GF-D8 (cell line): ENCODE measurements around the gene KCNG2.

Experiments used
- DNase-seq: peaks from one replicate; lab custom pipeline; 2025; lab: John Stamatoyannopoulos, UW

The KCNG2 gene

DNA sequence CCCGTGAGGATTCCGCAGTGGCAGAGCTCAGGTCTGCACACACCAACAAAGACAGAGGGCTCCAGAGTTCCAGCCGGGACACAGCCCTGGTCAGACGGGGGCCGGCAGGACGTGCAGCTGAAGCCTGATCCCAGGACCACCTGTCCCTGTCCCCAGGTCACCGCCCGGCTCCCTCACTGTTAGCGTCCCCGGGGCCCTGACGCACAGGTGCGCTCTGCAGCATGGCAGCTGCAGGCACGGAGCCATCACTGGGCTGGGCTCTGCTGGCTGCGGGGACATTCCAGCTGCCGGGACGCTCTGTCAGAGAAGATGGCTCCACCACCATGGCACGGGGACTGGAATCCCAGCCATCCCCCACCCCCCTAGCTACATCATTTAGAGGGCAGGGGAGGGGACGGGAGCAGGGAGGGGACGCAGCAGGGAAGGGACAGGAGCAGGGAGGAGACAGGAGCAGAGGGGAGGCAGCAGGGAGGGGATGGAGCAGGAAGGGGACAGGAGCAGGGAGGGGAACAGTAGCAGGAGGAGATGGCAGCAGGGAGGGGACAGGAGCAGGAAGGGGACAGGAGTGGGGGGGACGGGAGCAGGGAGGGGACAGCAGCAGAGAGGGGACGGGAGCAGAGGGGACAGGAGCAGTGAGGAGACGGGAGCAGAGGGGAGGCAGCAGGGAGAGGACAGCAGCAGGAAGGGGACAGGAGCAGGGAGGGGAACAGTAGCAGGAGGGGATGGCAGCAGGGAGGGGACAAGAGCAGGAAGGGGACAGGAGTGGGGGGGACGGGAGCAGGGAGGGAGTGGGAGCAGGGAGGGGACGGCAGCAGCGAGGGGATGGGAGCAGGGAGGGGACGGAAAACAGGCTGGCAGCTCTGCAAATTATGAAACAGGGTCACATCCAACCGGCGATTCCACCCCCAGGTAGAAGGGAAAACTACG, 113.9 kb downstream of the KCNG2 start:
- no peak for DNase-seq

DNA sequence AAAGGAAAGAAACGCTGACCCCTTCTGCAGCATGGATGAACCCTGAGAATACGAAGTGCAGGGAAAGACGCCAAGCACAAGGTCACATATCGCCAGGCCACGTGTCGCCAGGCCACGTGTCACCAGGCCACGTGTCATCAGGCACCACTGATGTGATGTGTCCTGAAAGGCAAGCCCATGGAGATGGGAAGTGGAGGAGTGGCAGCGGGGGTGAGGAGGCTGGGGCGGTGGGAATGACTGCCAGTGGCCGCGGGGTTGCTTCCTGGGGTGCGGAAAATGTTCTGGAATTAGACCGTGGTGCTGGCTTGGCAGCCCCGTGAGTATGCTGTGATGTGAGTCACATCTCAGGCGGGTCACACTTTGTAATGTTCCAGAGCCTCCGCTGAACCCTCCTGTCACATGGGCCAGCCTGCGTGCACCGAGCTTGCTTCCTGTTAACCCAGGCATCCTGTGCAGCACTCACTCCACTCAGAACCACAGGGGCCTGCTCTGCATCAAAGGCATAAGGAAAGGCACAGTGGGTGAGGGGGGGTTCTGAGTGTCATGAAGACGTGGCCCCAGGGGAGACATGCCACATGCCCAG, 114.8 kb downstream of the KCNG2 start:
- no peak for DNase-seq

DNA sequence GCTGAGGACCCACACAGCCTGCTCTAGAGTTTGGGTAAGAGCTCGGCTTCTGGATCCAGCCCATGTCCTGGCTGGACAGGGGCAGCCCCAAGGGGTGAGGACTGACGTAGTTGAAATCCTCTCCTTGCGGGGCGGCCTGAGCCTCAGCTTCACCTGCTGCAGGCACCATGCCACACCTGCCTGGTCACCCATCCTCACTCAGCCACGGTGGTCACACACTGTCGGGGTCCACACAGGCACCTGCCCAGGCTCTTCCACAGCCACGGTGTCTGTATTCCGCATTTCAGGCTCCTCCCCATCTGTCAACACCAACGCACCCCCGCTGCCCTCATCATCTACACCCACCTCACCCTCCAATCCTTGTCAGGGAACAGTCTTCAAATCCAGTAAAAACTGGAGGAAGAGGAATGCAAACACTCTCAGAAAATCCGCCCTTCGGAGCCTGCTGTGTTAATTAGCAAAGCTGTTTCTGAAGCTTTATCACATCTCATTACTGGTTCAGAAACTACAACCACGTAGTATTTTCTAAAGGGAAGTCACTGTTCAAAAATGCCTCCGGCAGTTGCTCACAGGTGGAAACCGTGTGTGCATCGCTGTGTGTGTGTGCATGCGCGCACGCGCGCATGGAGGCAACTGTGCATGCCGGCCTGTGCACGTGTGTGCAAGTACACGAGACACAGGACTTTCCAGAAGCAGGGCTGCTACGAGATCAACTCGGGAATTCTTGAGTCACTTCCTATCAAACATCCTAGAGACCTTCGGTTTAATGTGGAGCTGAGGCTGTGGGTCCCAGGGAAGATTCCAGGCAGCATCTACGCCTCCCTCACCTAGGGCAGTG, 115.5 kb downstream of the KCNG2 start:
- DNase-seq: no peak

DNA sequence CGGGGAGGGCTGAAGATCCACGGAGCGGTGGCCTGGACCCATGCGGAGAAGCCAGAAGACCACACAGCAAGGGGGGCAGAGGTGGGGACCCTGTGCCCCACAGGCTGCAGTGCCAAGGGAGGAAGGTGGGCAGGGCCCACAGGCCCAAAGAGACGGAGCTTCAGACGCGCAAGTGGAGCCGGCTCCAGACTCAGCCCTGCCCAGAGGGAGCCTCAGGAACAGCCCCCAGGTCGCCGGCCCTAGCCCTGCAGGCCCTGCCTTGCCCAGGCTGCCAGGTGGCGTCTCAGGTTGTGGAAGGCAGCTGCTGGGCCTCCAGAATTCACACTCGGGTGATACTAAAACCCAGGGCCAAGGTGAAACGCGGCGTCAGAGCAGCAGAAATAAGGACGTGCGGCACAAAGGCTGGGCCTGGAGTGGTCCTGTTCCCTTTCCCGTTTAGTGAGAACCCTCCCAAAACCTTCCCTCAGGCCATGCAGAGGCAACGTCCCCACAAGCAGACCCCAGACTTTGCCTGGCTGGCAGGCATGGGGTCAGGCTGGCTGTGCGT, 116.9 kb downstream of the KCNG2 start:
- no peak for DNase-seq

DNA sequence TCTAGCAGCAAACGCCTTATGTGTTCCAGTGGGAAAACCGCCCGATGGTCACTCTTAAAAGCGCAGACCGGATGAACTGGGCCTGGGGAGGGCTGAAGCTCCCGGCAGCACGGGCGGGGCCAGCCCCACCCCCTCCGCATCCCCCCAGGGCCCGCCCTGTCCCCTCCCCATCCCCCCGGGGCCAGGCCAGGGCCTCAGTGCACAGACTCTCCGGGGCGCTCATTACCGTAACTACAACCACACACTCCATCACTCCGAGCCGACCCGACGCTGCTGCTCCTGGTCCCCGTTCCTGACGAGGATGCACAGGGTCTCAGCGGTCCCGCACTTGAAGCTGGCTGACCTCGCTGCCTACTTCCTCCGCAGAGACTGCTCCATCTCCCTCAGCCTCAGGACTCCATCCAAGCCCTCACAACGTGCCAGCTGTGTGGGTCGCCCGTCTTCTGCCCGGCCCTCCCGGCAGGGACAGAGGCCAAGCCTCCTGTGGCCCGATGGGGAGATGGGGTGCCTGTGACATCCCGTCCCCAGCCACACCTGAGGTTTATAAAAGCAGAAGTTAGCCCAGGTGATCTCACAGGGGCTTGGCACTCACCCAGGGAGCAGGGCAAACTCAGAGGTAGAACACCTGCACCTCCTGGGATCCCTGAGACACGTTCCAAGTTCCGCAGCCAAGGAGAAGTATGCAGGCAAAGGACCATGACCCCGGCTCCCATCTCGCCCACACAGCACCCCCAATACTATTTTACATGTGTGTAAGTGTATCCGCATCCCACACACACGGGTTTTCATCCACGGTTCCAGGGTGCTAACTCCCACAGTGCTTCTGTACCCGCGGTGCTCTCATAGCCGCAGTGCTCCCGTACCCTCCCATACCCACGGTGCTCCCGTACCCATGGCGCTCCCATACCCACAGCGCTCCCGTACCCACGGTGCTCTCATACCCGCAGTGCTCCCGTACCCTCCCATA, 117.7 kb downstream of the KCNG2 start:
- DNase-seq: no peak

DNA sequence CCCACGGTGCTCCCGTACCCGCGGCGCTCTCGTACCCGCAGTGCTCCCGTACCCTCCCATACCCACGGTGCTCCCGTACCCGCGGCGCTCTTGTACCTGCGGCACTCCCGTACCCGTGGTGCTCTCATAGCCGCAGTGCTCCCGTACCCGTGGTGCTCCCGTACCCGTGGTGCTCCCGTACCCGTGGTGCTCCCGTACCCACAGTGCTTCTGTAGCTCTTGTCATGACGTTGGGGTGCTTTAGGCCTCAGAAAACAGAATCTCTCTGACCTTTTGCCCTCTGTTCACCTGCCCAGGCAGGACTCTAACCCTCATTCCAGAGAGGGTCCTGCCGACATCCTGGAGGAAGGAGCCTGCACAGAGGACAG, 118.4 kb downstream of the KCNG2 start:
- DNase-seq: no peak

DNA sequence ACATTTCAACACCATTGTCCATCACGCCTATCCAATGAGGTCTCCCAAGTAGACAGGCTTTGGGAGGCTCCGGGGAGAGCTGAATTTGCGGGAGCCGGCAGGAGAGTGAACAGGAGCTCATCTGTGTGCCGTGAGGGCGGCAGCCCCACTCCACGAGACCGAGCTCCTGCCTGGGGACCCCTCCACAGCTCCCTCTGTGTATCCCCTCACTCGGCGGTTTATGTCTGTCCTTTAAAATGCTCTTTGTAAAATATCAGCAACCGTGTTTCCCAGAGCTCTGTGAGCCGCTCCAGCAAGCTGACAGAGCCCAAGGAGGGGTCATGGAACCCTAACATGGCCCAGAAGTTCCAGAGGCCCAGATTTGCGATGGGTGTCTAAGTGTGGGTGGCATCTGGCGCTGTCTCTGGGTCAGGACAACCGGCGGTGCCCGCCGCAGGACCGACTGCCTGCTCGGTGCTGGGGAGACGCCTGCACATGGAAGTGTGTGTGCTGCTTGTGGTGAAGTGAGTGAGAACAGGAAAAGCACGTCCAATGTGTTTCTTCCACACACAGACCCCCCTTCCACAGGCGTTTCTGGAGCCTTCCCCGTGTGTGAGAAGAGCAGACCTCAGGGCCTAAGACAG, 118.9 kb downstream of the KCNG2 start:
- no peak for DNase-seq

DNA sequence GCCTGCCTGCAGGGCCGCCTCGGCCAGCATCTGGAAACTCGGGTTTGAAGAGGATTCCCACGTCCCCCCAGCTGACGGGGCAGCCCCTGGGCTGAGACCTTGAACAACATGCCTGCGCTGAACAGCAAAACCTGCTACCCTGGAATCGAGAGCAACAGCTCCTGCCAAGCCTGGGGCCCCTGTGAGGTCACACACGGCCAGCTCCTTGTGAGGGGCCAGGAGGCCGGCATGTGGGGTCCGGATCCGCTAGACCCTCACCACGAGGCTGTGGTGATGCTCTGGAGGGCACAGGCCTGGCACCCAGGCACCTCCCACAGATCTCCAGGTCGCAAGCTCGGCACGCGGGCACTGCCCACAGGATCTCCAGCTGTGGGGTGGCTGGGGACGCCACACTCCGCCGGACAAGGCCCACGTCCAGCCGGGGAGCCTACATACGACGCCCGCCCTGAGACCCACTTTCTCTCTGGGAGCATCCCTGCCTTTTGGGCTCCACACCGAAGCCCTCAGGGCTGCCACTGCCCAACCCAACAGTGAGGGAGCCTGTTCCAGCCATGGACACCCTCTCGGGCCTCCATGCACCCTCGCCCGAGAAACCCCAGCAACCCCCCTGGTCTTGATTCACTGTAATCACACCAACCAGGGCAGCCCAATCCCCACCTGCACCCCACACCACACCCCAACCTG, 119.6 kb downstream of the KCNG2 start:
- no peak for DNase-seq

DNA sequence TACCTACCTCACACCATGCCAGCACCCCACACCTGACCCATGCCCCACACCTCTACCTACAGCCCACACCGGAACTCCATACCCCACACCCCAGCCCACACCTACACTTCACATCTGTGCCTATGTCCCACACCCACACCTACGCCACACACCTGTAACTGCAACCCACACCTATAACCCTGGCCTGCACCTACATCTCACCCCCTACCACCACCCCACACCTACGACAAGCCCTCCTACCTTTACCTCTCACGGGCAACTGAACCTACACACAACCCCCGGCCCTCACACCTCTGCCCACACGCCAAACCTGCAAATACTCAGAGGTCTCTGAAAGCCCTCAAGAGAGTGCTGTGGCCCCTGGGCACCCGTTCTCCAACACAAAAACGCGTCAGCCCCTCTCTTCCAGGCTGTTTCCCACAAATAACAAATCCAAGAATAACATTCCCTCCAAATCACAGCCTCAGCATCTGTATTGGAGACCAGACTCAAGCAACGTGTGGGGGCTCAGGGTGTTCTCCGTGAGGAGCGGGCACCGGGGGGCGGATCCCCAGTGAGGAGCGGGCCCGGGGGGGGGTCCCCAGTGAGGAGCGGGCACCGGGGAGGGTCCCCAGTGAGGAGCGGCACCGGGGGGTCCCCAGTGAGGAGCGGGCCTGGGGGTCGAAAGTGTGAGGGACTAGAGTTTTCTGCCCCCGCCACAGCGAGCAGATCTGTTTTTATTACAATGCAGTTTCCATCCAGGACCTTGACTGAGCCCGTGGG, 120.3 kb downstream of the KCNG2 start:
- DNase-seq: no peak

DNA sequence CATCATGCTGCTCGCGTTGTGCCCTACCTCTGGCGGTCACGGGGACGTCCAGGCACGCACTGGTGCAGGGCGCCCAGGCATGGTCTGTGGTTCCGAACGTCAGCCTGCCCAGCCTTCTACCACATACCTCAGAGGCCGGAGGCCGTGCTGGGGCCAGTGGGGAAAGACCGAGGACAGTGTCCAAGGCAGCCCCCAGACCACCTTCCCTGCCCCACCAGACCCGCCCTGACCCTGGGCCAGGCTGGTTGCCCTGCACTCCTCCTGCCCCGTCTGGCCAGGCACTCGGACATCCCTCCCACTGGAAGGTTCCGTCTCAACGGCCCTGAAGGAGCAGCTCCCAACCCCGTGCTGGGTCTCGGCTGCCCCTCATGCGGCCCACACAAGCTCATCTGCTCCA, 120.9 kb downstream of the KCNG2 start:
- DNase-seq: no peak

DNA sequence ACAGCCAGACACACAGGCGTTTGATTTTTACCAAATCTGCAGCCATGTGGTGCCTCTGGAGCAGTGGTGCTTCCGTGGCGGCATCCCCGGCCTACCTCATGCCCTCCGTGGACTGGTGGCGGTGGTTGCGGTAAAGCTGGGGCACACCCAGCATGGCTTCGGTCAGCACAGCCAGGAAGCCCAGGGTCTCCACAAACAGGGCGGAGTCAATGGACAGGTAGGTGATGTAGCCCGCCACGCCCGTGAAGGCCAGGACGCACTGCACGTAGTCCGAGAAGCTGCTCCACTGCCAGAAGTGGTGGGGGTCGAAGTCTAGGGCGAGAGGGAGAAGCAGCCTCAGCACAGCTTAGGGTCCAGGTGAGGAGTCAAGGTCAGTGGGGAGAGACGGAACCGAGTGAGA, 121.4 kb downstream of the KCNG2 start:
- DNase-seq: no peak

DNA sequence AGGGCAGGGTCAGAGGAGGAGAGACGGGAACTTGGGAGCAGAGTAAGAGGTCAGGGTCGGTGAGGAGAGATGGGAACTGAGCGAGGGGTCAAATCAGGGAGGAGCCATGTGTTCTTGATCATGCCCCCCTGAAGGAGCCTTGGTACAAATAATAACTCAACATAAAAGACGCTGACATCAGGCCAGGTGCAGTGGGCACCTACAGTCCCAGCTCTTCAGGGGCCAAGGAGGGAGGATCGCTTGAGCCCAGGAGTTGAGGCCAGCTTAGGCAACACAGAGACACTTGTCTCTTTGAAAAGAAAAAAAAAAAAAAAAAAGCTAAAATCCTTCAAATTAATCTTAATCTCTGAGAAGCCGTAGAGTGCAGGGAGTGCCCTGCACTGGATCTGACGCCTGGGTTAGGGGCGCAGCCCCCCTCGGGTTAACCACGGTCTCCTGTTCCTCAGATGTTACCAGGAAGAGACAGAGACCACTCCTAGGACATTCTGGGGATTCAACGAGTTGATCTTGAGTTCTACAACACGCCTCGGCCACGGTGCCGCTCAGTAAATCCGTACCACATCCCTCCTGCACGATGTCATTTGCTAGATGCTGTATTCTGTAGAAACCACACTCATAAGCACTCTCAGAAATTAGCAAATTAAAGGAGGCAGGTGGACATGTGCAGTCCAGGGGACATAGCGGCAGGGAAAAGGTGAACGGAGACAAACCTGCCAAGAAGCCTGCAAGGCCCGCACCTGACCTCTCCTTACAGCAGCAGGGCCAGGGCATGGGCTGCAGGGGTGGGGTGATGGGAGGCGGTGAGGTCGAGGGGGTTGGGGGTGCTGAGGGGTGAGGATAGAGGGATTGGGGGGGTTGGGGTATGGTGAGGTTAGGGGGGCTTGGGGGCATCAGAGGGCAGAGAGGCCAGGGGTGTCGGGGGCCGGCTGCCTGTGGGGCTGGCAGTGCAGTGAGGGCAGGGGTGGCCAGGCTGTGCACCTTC, 124.5 kb downstream of the KCNG2 start:
- DNase-seq: no peak

DNA sequence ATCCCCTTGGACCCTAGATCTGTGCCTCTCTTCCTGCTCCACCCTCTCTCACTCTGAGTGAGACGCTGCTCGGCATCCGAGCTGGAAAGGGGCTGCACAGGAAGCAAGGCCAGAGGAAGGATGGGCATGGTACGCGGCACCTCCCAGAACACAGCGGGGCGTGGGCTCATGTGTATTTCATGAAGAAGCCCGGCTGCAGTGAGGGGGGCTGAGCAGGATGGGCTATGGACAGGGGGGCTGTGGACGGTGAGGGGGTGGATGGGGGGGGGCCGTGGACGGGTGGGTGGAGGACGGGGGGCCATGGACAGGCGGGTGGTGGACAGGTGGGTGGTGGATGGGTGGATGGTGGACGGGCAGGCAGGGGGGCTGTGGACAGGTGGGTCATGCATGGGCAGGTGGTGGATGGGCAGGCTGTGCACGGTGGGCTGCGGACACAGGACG, 125.3 kb downstream of the KCNG2 start:
- no peak for DNase-seq

DNA sequence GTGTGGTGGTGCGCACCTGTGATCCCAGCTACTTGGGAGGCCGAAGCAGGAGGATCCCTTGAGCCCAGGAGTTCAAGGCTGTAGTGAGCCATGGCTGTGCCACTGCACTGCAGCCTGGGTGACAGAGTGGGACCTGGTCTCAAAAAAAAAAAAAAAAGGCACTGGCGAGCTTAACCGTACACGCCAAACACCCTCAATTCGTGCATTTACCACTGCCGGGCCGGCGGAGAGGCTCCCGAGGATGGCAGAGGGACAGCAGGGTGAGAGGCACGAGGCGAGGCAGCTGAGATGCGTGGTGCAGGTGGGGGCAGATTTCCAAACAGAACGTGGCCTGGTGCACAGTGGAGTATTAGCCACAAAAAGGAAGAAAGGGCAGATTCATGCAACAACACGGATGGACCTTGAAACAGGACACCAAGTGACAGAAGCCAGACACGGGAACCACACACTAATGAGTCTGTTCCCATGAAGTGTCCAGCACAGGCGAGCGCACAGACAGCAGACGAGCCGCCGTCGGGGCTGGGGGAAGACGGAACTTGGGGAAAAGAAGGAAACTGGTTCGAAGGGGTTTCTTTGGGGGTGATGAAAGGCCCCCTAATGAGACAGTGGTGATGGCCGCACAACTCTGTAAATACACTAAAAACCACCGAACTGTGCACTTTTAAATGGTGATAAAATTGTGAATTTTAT, 126.3 kb downstream of the KCNG2 start:
- no peak for DNase-seq

DNA sequence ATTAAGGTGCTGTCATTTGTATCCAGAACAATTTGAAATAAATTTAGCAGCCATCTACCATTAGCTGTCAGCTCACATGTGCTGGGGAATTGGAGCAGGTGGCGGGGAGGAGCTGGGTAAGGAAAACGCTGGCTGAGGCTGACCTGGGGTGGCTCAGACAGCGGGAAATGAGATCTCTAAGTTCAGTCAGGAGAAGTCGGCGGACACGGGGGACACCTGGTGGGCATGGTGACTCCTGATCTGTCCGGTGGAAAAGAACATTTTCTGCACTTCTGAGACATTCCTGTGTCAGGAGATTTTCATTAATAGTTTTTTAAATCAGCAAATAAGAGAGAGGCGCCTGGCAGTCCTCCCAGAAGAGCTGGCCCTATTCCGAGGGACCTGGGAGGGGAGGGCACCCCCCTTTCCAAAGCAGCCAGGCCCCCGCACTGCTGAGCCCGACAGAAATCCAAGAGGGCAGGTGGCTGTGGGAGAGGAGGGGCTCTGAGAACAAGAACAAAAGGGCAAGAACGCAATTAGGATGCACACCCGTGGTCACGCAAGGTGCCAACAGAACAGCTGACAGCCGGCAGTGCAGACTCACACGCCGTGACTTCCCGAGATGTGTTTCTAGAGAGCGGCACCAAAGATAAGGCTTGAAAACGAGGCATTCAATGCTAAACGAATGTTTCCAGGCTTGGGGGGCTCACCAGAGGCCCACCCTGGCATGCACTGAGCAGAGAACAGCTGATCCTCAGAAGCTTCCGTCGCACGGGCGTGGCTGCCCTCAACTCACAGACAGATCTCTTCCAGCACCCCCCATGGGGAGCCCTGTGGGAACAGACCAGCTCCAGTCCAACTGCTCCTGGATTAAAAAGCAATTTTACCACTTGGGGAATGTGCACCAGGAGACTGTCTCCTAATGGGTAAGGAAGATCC, 127.3 kb downstream of the KCNG2 start:
- no peak for DNase-seq

DNA sequence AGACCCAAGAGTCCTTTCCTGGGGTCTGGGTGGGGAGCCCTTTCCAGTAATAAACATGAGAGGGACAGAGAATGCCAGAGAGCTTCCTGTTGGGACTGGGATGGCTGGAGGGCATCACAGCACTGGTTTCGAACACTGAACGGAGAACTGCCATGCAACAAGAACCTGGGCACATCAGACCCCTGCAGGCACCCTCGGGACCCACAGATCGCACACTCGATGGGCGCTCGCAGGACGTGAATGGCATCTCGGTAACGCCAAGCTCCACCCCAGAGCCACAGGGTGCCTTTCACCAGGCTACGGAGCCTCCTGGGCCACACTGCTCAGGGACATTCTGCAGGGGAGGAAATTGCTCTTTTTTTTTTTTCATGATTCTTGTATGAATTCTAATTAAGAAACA, 128.6 kb downstream of the KCNG2 start:
- no peak for DNase-seq
